DMS53 treated with DMSO at 0.1 percent for 48 hours (cell line): Measurements from ENCODE around the gene CLDN22.

Experiments
- DNase-seq: peaks from one replicate; lab custom pipeline; 2025; ENCODE audit not compliant: unreplicated experiment; lab: John Stamatoyannopoulos, UW

Gene CLDN22

DNA sequence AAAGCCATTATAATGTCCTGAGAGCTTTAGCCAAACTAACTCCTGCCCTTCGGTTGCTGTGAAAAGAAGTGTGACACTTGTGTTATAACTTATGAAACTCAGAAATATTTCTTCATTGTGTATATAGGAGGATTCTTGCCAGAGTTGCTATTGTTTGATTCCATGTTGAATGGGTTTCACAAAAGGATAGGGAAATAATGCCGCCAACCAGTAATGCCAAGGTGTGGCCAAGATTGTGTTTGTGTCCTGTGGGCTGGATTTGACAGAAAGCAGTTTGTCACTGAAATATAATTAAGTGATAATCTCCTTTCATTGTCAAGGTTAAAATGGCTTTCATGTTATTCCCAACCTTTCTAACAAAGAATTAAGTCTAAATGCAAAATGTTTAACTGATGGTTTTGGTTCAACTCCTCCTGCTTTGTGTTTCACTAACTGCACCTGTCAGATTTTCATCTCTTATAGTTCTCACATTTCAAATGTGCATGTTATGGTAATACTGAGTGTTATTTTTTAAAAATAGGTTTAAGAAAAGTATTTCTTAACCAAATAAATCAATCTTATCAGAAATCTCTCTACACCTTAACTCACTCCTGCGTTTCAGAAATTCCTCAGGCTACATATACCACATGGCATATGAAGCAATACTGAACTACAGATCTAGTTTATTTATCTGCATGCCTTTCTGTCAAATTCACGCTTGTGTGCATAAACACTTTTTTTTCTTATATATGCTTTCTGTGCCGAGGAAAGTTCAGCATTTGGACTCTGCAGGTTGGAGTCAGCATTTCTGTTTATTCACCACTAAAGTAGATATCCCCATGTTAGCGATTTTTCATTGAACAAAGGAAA lies at the start of gene CLDN22:
Gene CLDN22, minus strand, starts transcription at position 66 of the 849 bp plus-strand sequence. Its CDS starts 58 bp downstream, at position 8.
- no peak for DNase-seq

DNA sequence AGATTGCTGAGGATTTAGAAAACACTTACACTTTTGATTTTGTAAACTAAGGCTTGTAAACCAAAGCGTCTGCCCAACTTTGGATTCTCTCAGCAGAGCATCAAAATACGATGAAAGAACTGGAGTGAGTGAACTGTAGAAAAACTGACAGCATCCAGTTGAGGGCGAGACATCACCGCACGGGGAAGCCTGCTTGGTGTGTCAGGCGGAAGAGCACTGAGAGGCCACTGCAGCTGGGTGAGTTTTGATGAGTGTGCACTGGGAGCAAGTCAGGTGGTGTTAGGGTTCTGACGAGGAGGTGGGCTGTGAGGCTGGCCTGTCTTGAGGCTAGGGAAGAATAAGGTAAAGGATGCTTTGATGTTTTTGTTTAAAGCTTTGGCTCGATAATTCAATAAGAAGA lies 49.0 kb upstream of the CLDN22 start:
- no peak for DNase-seq

DNA sequence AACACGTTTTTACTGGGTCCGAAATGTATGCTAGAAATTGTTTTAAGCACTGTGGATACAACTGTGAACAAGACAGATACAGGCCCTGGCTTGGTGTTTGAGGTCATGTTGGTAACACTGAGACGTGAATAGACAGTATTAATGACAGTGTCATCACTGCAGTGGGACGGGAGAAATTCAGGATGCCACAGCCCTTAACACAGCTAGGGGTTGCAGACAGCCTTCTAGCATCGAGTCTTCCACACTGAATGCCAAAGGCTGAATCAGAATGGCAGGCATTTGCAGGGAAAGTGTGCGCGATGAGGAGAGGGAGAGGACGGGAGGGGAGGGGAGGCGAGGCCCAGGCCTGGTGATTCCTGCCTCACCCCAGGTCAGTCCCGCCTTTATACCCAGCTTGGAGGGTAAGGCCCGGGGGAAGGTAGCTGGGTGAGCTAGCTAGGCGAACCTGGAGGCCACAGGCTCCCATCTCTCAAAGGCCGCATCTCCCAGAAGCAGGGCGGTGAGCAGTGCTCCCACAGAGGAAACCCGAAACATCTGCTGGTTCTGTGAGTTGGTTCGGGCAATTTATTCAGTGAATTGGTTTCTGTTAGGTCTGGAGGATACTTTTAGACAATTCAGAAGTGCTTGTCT lies 46.2 kb upstream of the CLDN22 start:
- no peak for DNase-seq

DNA sequence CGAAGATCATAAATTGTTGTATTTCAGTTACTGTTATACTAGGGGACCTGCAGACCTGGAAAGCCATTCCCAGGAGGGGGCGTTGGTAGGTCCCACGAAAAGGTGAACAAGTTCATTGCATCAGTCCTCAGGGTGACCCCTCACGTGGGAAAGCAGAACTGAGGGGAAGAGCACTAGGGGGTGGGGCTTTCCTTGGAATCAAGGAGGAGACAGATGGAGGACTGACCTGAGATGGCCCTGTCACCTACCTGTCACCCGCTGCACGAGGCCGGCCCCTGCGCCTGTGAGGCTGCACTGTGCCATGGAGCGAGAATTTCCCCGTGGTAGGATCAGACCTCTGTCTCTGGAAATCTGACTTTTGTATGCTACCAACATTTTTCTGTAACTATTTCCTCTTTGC lies 43.9 kb upstream of the CLDN22 start:
- DNase-seq: no peak

DNA sequence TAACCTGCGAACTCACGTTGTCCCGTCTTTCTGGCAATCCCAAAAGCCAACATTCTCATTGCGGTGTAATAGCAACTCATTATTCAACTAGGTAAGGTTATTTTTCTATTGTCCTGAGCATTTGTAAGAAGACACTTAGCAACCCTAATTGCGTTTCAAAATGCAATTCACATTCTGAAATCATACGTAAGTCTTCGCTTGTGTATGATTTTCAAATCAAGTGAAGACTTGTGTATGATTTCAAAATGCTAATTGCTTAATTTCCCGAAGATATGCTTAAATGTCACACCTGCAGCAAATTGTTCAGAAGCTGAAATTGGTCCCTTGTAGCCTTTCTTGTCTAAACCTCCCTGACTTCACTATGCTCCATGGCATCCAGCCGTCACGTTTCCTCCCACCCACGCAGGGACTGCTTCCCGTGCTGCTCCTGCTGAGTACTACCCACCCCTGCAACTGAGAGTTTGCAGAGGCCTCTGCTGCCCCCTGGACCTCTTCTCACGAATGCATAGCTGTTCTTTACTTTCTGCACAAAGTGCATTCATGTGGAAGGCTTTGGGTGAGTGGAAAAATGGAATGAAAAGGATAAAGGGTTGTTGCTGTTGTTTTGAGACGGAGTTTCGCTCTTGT lies 43.0 kb upstream of the CLDN22 start:
- DNase-seq: no peak

DNA sequence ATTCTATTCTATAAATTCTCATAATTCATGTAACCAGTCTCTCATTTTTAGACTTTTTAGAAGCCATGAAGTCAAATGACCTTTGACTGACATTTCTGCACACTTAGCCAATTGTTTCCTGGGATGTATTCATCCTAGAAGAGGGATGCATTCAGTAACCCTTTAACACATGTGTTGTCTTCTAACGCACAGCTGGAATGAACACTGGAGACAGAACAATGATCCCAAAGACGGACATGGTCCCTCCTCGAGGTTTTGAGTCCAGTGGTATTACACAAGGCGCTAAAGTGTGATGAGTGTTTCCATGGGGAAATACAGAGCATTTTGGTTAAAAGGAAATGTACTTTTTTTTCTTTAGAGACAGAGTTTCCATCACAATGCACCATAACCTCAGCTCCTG lies 42.0 kb upstream of the CLDN22 start:
- no peak for DNase-seq

DNA sequence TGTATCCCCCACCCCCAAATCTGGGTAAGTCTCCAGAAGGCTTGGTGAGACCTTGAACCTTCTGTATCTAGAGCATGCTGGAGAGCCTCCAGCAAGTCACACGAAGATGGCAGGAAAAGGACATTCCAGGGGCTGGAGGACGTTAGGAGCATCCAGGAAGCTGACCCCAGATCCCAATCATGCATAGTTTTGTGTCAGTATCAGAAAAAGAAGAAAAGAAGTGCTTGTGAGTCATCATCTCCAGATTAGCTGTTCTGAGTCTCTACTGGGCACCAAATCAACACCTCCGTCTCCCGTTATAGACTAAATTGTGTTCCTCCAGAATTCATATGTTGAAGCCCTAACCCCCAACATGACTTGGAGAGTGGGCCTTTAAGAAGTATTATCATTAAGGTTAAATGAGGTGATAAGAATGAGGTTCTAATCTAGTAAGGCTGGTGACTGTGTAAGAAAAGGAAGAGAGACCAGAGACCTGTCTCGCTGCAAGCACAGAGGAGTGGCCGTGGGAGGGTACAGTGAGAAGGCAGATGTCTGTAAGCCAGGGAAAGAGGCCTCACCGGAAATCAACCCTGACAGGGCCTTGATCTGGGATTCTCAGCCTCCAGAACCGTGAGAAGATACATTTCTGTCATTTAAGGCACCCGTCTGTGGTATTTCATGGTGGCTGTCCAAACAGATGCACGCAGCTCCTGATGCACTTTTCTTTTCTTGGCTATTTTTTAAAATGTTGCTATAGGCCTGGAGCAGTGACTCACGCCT lies 40.3 kb upstream of the CLDN22 start:
- no peak for DNase-seq

DNA sequence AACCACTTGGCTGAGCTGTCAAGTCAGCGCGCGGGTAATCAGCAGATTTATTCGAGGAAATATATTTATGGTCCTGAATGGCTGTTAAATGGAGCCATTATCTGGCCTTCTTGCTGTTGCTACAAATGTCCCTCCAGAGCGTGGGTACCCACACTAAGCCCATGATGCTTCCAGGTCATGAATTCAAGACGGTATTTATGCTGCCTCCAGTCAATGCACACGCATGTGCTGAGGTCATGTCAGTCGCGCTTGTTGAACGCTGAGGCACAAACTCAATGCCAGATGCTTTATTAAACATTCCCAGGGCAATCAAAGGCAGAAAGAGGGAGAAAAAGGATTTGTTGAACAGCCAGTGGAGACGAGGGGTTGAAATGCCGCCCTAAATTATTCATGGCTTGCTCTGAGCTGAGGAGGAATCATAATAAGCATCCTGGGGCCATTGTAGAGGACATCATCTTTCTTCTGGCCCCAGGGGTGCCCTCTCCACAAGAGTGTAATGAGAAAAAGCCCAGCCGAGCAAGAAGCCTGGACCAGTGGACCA lies 38.2 kb upstream of the CLDN22 start:
- DNase-seq: no peak

DNA sequence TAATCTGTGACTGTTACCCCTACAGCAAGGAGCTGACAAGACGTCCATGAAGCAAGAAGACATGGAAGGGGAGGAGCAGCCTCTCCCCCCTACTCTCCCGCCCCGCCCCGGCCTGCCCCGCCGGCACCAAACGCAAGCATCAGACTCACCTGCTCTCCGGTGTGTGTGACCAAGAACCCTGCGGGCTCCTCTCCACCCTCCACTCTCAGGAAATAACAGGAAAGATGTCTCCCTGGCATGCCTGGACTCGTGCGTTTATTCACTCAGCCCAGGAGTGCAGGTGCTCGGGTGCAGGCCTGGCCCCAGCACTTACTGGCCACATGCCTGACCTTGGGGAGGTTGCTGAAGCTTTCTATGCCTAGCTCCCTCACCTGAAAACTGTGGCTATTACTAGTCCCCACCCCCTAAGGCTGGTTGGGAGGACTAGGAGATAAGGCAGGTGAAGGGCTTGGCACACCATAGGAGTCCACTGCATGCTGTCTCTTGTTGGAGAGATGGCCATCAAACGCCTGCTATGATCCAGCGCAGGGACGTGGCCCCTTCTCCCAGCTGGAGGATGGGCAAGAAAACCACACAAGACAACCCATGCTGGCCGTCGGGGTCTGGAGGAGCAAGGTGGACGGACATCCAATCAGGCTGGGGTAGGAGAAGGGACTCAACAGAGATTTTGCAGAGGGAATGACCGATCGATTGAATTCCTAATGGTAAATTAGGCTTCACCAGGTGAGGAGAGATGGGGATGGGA lies 37.0 kb upstream of the CLDN22 start:
- DNase-seq: no peak

DNA sequence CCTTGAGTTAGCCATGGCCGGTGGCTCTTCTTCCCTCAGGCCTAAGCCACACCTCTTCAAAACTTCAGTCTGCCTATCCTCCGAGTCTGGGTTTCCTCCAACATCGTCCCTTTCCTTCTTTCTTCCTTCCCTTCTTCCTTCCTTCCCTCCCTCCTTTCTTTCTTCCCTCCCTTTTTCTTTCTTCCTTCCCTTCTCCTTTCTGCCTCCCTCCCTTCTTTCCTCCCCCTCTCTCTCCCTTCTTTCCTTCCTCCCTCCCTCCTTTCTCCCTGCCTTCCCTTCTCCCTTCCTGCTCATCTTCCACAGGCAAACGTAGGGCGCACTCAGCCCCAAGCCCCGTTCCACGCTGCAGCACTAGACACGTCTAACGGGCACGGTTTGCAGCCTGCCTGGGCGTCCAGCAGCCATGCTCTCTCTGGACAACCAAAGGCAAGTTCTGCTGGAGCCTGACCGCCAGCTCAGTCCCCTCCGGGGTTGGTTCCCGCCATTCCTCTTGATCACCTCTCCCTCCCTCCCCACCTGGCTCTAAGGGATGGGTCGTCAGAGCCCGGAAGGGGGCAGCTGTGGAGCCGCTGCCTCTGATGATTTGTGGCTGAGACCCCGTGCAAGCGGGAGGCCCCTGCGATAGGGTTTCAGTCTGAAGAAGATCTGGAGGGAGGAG lies 36.2 kb upstream of the CLDN22 start:
- no peak for DNase-seq

DNA sequence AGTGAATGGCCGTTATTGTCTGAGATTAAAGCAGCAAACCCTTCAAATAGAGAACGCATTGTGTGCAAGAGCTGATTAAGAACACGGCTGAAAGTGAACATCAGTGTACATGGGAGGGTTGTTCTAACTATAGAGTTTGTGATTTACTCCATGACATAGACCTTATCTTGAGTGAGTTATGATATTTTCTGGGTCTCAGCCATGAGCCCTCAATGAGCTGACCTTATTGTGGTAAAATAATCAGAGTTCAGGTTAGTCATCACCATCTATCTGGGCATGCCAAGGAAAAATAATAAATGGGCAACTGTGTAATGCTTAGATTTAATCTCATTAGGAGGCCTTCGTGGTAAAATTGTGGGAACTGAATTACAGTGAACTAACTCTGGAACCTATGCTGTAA lies 35.3 kb upstream of the CLDN22 start:
- DNase-seq: no peak

DNA sequence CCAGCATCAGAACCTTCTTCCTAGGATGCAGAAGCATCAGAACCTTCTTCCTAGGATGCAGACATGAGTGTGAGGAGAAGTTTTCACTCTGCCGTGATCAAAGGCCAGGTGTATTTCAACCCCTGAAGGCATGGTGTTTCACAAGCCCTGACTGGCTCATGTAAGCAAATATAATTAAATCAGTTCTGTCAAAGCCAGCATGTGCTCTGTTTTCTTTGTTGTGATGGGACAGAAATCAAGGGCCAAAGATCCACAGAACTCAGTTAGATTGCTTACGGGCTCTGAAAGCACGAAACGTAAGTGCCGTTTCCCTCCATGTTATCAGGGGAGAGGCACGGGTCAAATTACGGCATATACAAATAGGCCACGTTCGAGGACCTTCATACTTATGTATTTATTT lies 34.1 kb upstream of the CLDN22 start:
- no peak for DNase-seq

DNA sequence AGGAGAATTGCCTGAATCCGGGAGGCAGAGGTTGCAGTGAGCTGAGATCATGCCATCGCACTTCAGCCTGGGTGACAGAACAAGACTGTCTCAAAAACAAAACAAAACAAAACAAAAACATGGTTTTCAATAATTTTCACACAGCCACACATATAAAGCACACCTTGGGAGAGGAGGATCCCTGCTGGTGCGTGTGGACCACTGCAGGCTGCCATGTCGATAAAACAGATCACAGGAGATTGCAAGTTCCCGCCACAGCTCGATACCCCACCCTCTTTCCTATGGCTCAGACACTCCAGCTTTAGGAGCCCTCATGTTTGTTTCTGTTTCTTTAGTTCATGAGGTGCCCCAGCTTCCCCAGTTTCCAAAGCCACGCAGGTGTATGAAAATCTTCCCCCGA lies 33.5 kb upstream of the CLDN22 start:
- DNase-seq: no peak

DNA sequence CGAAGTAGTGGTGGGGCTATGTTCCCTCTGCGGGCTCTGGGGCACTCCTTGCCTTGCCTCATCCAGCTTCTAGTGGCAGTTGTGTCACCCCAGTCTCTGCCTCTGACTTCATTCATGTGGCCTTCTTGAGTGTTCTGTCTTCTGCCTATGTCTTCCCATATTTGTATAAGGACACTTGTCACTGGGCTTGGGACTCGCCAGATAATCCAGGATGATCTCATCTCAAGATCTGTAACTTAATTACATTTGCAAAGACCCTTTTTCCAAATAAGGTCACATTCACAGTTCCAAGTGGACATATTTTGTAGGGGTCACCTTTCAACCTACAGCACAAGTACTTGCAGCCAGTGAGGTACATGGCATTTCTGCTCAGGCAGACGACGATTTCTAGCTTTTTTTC lies 32.5 kb upstream of the CLDN22 start:
- no peak for DNase-seq

DNA sequence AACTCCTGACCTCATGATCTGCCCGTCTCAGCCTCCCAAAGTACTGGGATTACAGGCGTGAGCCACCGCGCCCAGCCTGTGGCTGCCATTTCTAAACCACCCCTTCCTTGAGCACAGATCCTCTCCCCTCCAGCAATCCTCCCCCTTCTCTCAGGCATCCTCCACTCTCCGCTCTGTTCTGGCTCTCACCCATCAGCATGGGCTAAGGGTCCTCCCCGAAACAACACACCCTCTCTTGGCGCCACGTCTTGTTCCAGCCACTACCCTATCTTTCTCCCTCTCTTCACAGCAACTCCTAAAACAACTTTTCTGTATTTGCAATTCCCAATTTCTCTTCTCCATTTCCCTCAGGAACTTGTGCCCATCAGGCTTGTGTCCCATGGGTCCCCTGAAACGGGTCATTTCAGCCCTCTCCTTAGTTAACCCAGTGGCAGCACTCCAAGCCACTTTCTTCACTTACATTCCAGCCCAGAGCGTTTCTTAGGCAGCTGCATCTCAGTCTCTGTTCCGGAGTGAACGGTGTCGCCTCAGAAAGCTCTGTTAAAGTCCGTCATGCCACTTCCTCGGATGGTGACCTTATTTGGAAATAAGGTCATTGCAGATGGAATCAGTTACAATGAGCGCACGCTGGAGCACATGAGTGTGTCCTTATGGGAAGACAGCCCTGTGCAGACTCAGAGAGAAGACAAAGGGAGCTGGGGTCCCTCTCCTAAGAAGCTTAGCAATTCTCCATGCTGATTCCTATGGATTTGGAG lies 30.4 kb upstream of the CLDN22 start:
- no peak for DNase-seq

DNA sequence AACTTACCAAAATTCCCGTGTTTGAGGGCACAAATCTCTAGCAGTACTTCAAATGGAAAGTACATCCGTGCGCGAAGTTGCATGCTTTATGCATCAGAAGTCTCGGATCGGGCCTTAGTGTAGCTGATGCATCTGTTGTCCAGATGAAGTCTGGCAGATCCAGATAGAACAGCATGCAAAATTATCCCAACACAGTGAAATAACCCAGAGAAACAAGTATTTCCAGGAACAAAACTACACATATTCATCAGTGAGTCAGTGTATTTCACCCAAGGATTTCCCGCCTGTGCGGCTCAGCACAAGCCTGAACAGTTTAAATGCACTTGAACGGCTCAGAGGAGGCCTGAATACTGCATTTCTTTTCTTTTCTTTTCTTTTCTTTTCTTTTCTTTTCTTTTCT lies 29.6 kb upstream of the CLDN22 start:
- DNase-seq: no peak

DNA sequence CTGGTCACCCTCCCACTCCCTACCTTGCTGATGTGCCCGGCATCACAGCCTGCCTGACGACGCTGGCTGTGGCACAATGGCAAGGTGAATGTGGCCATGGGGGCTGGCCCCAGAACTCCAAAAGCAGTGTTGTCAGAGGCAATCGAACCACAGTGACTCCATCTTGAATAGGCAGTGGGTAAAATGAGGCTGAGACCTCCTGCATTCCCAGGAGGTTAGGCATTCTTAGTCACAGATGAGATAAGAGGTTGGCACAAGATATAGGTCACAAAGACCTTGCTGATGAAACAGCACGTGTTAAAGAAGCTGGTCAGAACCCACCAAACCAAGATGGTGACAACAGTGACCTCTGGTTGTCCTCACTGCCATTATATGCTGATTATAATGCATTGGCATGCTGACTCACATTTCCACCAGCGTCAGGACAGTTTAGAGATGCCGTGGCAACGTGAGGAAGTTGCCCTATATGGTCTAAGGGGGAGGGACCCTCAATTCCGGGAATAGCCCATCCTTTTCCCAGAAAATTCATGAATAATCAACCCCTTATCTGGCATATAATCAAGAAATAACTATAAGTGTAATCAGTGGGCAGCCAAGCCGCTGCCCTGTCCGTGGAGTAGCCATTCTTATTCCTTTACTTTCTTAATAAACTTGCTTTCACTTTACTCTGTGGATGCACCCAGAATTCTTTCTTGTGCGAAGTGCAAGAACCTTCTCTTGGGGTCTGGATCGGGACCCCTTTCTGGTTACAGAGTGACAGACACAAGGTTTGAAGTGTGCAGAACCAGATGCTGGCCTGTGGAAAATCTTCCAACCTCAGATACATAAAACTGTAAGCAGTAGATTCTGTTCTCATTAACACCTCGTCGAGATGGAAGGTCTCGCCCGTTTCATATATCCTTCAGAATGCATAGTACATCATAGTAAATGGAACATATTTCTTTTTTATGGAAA lies 28.9 kb upstream of the CLDN22 start:
- DNase-seq: no peak

DNA sequence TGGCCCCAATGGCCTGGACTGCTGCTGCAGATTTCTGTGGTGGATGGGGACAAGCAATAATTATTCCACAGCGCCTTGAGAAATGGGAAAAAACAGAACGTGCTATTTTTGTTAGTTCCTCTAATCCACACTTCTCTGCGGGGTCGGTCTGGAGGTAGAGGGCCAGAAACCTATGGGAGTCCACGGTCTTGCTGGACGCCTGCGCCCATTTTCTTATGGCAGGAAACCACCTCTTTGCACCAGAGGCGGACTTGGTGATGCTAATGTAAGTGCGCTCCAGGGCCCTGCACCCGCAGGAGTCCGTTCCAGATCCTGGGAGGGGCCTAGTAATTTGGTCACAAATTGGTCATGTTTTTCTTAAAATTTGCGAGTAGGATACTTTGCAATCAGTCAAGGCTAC lies 28.1 kb upstream of the CLDN22 start:
- no peak for DNase-seq
